Stimulated activated CD4-positive, alpha-beta T cell treated with anti-CD3 and anti-CD28 coated beads, Interleukin-1b, Interleukin-23, amount 100 ng/mL, for 24 hours (primary cell): ENCODE measurements around the gene MEP1A.

Experiments used
- DNase-seq, 4 experiments: peaks; one replicate each; pipeline ENCODE4 v3.0.0-alpha.2; 2020; ENCODE audit warnings: low read depth in 4 of 4, low spot score in 1 of 4

MEP1A gene

GRCh38 chr6:46776070-46776712, 17.0 kb upstream of the MEP1A start:
- DNase-seq, result no peak

- no peak for DNase-seq
Observed at GRCh38 chr6:46777476-46778346, 15.5 kb upstream of the MEP1A start.

- DNase-seq, result peak in 2 of 4 experiments; percentile 2 to 13
Observed at GRCh38 chr6:46781478-46782378, 11.5 kb upstream of the MEP1A start.

DNA sequence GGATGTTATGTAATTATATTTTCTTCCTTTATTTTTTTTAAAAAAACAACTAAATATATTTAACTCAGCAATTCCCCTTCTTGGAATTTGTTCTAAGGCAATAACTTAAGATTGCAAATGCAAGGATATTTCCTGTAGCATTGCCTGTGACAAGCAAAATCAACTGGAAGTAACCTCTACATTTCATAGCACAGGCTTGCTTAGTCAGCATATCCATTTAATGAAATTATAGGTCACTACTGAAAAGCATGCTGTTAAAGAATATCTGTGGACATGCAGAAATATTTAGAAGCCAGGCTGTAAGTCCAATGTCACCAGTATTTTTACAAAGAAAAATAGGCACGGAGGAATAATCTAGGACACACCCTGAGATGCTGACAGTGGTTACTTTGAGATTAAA, 8.7 kb upstream of the MEP1A start:
- no peak for DNase-seq

DNA sequence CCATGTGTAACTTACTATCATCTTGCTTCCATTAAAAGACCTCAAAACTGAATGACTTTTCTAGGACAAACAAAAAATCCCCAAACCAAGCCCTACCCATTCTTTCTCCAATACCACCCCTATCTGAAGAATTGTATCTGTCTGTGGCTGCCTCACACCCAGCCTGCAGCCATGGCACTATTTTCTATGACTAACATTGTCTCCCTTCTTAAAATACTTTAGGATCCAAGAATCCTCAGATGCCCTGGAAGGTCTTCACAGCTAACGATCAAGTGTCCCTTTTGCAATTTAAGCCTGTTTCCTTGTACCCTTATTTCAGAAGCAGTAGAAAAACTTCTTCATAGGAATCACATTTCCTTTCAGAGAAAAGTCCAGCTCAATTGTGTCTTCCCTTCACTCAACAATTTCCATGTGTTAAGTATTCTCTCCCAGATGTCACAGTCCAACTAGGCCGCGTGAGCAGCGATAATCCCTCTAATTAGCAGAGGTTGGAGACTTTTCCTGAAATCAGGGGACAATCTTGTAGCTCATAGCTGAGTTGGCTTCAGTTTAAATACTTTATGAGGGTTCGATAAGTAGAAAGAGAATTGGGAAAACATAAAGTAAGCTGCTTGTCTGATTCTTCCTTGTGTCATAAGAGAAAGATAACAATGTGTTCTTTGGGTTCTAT, 5.2 kb upstream of the MEP1A start:
- no peak for DNase-seq

GRCh38 chr6:46788791-46789190, 4.4 kb upstream of the MEP1A start:
- no peak for DNase-seq

DNA sequence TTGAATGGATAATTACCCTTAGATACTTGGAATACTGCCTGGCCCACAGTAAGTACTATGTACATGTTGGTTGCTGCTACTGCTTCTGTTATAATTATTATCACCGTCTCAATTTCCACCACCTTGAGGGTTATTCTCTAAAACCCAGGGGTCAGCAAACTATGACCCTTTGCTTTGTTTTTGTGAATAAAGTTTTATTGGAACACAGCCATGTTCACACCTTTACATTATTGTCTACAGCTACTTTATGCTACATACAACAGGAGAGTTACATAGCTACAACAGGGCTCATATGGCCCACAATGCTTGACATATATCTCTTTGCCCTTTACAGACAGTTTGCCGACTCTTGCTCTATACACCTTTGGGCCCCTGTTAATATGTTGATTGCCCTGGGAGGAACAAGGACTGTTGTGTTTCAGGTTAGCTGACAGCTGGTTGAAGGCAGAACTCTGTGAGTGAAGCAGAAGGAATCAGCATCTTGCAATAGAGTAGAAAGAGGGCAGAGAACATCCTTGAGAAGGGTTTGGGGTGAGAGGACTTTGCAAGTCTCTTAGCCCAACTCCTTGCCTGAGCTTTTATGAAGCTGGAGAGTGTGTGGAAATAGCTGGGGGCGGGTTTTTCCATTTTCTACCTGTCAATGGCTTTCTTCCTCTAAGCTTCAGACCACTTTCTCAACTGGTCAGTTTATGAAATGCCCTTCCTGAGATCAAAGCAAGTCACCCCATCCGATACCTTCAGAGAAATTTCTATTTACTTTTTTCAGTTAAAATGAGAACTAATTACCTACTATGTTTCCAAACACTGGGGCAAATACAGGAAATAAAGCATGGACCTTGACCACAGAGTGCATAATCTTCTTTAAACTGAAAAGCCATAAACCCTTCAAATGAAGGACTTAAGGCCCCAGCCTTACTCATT, 3.5 kb upstream of the MEP1A start:
- DNase-seq, result no peak

- DNase-seq, result no peak
Observed at GRCh38 chr6:46790355-46790874, 2.8 kb upstream of the MEP1A start.

DNA sequence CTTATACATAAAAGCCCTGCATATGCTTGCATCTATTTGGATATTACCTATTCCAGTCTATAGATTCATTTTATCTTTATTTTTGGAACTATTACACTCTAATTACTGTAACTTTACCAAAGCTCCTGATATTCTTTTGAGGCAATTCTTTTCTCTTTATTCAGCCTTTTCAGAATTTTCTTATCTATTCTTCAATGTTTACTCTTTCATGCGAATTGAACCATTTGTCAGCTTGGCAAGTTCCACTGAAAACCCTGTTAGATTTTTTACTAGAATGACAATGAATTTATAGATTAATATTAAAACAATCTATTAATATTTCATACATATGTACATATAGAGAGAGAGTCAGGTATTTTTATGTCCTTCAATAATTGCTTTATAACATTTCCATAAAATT, 554 bp upstream of the MEP1A start:
- no peak for DNase-seq

DNA sequence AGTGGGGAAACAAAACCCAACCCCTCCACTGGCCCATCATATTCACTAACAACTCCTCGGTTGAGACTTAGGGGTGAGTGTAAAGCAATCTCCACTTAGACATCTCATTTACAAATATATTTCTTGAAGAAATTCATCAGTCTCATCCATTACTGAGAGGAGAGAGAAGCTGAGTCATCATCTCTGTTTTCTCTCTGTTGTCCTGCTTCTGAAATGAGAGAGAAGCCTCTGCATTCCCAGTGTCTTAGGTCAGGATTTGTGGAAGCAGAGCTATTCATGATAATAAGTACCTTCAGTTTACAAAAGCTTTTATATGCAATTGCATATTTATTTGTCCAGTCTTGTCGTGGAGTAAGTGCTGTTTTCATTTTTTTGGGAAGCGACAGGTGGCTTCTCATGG, 879 bp downstream of the MEP1A start:
- no peak for DNase-seq

GRCh38 chr6:46795816-46796215, 2.6 kb downstream of the MEP1A start:
- DNase-seq, result no peak

DNA sequence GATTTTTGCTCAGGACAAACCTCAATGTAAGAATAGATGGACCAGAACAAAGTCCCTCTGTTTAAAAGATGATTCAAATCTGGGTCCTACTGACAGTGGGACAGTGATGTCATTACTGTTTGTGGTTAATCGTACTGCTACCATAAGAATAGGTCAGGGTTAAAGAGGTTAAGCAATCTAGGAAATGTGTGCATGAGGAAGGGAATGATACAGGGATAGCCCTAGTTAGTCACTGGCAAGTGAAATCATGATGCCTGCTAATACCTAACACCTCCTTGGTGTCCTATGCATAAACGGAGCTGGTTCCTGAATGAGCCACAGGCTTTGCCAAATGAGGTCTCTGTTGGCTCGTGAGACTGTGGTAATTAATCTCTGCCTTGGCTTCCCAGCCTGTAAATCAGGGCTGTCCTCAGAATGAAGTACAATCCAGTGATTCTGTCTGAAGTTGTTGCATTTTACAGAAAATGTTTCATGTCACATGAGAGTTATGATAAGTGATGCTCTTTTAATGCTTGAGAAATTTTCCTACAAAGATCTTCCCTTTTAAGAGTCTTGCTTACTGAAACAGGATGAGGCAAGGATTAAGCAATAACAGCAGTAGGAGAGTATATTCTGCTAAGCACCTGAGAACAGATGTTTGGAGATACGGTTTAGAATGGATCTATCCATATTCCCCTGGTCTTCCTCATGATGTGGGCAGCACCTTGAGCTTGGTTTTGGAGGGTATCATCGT, 3.8 kb downstream of the MEP1A start:
- no peak for DNase-seq

DNA sequence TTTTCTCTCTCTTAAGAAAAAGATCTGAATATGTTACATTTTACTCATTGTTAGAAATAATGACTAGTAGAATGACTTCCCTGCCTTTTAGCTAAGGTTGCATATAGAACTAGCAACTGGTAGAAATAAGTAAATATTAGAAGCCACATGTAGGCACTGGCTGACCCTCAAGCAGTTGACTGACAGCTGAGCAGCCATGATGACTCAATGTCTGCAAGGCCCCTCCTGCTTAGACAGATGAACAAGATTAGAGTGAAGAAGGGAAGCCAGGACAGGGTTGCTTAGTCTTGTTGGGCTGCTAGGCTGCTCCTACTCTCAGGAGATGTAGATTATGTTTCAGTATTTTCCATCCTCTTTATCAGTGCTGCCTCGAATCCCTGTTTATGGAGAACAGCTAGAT, 6.5 kb downstream of the MEP1A start:
- no peak for DNase-seq

DNA sequence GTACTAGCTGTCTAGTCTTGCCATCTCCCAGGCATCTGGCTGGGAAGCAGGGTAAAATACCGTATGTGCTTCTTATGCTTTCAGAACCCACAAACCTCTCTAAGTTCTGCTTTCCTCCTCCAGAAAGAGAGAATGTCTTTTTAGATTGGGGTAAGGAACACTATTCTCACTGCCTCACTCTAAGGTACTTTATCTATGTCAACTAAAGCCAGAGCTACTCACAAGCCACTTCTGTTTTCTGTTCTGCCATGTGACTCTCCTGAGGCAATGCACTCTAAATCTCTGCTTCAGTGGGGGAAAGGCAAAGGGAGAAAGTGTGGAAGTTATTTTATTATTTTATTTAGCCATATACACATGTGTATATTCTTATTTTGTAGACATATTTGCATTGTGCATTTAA, 15.6 kb downstream of the MEP1A start:
- DNase-seq, result no peak

GRCh38 chr6:46815130-46815529, 21.9 kb downstream of the MEP1A start:
- DNase-seq, result no peak

DNA sequence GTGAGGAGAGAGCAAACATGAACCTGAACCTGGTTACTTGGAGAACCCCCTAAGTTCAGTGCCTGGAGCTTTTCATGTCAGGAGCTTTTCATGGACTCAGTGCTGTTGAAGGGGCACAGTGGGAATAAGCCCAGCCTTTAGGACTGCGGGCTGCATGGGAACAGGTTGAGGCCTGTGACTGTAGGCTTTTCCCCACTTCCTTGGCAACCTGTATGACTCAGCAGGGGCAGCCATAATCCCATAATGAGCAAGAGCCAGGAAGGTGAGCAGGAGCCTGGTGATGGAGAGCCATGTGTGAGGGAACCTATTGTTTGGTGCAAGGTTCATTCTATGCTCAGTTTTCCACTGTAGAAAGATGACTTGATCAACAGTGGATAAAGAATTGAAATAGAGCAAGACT, 23.4 kb downstream of the MEP1A start:
- DNase-seq, result no peak

DNA sequence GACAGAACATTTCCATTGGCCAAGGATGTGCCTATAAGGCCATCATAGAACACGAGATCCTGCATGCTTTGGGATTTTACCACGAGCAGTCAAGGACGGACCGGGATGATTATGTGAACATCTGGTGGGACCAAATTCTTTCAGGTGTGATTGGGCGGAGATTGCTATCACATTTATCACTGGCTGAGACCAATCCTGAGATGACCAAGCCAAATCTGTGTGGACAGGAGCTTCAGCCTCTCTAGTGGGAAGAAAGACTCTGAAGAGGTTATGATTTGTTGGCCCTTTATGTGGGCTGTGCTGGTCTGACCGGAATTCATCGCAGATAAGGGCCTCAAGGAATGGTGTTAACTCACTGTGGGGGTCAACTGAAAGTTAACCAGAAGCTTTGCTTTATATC, 26.4 kb downstream of the MEP1A start:
- DNase-seq, result no peak

GRCh38 chr6:46821458-46821881, 28.3 kb downstream of the MEP1A start:
- DNase-seq, result no peak

DNA sequence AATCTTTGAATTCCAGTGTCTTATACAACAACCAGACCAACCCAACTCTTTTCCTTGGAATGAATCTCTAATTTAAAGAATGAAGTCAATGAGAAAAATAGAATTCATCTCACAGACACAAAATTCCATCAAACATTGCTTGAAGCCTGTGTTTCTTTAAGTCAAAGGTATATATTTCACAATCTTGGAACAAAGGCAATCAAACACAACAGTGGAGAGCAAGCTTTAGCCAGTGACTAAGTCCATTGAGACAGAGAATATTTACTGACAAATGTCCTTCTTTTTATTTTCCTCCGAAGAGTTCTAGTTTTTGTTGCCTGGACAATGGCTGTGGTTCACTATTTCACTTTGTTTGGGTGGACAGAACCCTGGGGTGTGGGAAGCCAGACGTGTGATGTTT, 35.8 kb downstream of the MEP1A start:
- DNase-seq, result no peak
